Superior temporal gyrus (tissue), 1 donor: ENCODE data around the gene KRTAP12-1.
"Not testable (repeated sequence)": the region's sequence is repeated elsewhere in the genome, so short reads cannot be mapped to it uniquely, and the experiment has no call there.

Source experiments
- DNase-seq: peaks from one replicate; pipeline ENCODE4 v3.0.0-alpha.2; 2016; ENCODE audit errors: extremely low spot score

KRTAP12-1 gene

GRCh38 chr21:44667612-44668011 is 14.4 kb downstream of the KRTAP12-1 start:
- DNase-seq: no peak

- no peak for DNase-seq
Observed at GRCh38 chr21:44666401-44667320, 15.3 kb downstream of the KRTAP12-1 start, which contains the start of gene KRTAP12-2. Gene KRTAP12-2 (minus strand): TSS chr21:44666927. CDS start chr21:44666886, 41 bp downstream.

DNA sequence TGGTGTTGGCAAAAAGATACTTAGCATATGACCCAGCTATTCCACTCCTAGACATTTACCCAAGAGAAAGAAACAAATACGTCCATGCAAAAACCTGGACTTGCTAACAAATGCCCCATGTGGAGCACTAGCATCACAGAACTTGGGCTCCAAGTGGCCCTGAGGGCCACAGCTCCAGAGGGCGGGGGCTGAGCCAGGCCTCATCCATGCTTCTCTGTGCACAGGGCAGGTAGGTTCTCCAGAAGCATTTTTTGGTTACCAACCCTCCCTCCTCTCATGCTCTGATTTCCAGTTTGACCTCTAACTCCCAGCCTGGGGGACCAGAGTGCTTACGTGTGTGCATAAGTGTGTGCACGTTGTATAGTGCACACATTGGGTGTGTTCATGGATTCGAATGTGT is 17.3 kb downstream of the KRTAP12-1 start:
- DNase-seq: no peak

DNA sequence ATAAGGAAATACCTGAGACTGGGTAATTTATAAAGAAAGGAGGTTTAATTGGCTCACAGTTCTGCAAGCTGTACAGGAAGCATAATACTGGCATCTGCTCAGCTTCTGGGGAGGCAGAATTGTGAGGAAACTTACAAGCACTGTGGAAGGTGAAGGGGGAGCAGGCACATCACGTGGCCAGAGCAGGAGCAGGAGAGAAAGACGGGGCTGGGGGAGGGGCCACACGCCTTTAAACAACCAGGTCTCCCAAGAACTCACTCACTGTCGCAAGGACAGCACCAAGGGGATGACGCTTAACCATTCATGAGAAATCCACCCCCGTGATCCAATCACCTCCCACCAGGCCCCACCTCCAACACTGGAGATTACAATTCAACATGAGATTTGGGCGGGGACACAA is 20.4 kb downstream of the KRTAP12-1 start:
- DNase-seq: not testable (repeated sequence)

GRCh38 chr21:44658913-44659595 is 22.9 kb downstream of the KRTAP12-1 start:
- DNase-seq: no peak

- no peak for DNase-seq
Observed at GRCh38 chr21:44658541-44658910, 23.4 kb downstream of the KRTAP12-1 start.

DNA sequence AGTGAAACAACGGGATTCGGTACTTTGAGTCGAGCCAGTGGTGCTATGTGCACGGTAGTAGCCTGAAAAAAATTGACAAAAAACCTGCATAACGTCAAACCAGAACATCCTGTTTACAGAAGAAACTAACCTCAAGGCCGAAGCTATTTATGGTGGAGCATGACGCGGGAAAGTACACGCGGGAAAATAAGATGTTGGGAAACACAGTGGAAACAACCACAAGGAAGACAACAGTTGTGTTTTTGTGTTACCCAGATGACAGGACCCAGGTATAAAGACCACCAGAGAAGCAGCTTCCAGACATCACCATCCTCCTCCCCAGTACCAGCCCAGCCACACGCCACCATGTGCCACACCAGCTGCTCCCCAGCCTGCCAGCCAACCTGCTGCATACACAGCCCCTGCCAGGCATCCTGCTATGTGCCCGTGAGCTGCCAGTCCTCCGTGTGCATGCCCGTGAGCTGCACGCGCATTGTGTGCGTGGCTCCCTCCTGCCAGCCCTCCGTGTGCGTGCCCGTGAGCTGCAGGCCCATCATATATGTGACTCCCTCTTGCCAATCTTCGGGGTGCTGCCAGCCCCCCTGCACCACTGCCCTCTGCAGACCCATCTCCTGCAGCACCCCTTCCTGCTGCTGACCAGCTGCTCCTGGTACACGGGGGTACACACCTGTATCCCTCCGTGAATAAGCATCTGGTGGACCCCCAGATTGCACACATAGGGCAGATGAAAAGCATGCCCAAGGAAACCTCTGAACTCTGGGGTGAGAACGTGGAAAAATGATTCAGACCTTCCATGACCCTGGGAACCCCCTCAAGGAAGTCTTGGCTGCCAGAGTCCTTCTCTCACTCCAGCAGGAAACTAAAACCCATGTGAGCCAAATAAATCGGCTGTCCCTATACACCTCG is 24.1 kb downstream of the KRTAP12-1 start, which contains the start of gene KRTAP12-3:
KRTAP12-3 (plus strand) TSS at position 298 of the 906 bp plus-strand sequence; CDS start at position 346, 48 bp downstream.
- no peak for DNase-seq

GRCh38 chr21:44656868-44657267 is 25.1 kb downstream of the KRTAP12-1 start:
- DNase-seq: no peak

DNA sequence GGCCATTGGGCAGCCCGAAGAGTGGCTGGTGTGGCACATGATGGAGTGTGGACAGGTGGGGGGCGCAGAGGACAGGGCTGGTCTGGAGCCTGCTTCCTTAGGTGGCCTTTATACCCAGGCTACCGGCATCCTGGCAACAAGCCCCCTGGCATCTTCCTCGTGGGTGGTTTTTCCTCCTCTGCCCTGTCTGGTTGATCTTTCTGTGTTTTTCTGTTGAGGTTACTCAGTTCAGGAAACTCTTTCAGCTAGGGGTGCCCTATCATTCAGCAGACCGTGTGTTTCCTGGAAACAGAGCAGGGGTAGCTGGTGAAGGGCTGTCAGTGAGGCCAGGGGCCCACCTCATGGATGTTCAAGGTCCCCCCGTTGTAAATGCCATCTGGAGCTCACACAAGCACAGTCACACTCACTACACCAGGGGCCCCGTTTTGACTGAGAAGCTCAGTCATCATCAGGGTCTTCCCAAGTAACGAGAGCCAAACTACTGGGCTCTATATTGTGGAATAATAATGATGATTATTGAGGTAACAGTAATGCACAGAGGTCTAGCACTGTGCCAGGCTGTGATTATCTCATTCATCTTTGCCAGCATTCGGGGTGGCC is 27.3 kb downstream of the KRTAP12-1 start, which contains the start of gene KRTAP12-4:
KRTAP12-4 (minus strand) TSS at position 84 of the 600 bp plus-strand sequence; CDS start at position 39, 45 bp downstream.
- DNase-seq: no peak

- no peak for DNase-seq
Observed at GRCh38 chr21:44653656-44654575, 28.0 kb downstream of the KRTAP12-1 start.

DNA sequence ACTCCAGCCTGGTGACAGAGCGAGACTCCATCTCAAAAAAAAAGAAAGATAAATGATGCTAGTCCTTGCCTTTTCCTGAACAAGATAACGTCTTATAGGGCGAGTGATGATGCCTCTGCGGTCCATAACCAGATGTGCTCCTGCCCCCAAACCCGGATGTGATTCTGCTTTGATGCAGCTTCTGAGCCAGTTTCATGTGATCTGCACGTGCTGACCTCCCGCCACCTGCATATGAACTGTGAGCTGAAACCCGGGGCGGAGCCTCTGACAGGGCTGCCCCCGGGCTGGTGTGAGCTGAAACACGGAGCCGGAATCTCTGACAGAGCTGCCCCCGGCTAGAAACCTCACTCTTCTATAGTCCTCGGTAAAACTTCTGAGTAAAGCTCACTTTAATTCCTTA is 28.8 kb downstream of the KRTAP12-1 start:
- DNase-seq: no peak

DNA sequence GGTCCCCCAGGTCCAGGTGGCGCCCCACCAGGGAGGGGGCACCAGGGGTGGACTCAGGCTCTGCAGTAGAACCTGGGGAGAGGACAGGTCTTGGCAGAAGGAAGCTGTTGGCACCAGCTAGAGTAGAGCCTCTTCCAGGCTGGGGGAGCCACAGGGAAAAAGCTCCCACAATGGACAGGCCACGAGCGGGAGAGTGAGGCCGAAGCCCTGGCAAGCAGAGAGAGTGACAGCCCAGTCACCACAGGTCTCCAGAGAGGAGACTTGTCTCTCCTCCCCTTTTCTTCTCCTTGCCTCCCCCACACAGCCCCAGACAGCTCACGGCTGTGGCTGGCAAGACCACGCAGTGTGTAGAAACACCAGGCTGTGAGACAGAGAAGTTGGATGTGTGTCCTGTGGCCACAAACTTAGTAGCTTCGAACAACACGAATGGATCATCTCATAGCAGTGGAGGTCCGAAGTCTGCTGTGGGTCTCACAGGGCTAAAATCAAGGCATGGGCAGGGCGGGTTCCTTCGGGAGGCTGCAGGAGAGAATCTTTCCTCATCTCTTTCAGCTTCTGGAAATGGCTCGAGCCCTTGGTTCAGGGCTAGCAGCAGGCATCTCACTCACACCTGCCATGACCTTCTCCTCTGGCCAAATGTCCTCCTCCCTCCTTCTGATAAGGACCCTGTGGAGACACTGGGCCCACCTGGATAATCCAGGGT is 30.8 kb downstream of the KRTAP12-1 start:
- no peak for DNase-seq

- no peak for DNase-seq
Observed at GRCh38 chr21:44650265-44650972, 31.5 kb downstream of the KRTAP12-1 start.

- no peak for DNase-seq
Observed at GRCh38 chr21:44649521-44650100, 32.4 kb downstream of the KRTAP12-1 start.

- DNase-seq: no peak
Observed at GRCh38 chr21:44648557-44649311, 33.2 kb downstream of the KRTAP12-1 start.

- no peak for DNase-seq
Observed at GRCh38 chr21:44647222-44647552, 34.8 kb downstream of the KRTAP12-1 start.

GRCh38 chr21:44646366-44647221 is 35.4 kb downstream of the KRTAP12-1 start, which contains the start of gene KRTAP10-11:
Gene KRTAP10-11 (plus strand): TSS chr21:44646414. CDS start chr21:44646459, 45 bp downstream.
- DNase-seq: not testable (repeated sequence)
